ENCODE results near the gene NALCN.

DNA sequence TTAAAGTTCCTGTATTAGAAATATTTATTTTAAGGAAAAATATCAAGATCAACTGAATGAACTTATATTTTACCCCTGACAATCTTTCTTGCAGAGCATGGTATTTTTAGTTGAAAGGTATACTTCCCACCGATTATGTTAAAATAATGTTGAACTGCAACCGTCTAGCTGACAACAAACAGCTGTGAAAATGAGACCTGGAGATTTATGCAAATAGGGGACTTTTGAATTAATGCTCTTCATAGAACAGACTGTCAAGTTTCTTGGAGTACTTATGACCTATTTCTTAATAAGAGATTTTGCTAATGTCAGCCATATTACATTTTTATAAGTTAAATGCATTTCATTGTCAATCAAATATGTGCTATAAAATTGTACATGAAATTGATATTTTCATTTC, 210.9 kb downstream of the NALCN start:
- TF ChIP-seq, protein P1, sequence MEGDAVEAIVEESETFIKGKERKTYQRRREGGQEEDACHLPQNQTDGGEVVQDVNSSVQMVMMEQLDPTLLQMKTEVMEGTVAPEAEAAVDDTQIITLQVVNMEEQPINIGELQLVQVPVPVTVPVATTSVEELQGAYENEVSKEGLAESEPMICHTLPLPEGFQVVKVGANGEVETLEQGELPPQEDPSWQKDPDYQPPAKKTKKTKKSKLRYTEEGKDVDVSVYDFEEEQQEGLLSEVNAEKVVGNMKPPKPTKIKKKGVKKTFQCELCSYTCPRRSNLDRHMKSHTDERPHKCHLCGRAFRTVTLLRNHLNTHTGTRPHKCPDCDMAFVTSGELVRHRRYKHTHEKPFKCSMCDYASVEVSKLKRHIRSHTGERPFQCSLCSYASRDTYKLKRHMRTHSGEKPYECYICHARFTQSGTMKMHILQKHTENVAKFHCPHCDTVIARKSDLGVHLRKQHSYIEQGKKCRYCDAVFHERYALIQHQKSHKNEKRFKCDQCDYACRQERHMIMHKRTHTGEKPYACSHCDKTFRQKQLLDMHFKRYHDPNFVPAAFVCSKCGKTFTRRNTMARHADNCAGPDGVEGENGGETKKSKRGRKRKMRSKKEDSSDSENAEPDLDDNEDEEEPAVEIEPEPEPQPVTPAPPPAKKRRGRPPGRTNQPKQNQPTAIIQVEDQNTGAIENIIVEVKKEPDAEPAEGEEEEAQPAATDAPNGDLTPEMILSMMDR (IDR thresholded peaks at IDR 0.05; ENCODE audit: insufficient read depth, low read length, poor library complexity, severe bottlenecking), result no peak
- no peak for TF ChIP-seq EZH2phosphoT487 (conservative IDR thresholded peaks at IDR 0.05; ENCODE audit: low read length)

All from SU-DHL-6 (cell line).